Osteocyte (in vitro differentiated cells): ENCODE results near the gene SLC2A9. TPM values are rescaled to one million over a fixed set of nuclear protein-coding genes. Genes with fewer than 3 reads are reported as not detected.

Experiments
- DNase-seq: peaks from one replicate; pipeline ENCODE4 v3.0.0; 2021; ENCODE audit warnings: mixed read lengths; ENCODE audit not compliant: unreplicated experiment; ENCODE audit errors: extremely low spot score
- H3K27ac Mint-ChIP-seq: one replicate; pipeline ENCODE4 v1.8.0; 2021; ENCODE audit warnings: mild to moderate bottlenecking, mixed read lengths; ENCODE audit not compliant: unreplicated experiment
- H3K27me3 Mint-ChIP-seq: one replicate; pipeline ENCODE4 v1.8.0; 2021; ENCODE audit warnings: mixed read lengths; ENCODE audit not compliant: unreplicated experiment
- H3K36me3 Mint-ChIP-seq: one replicate; pipeline ENCODE4 v1.8.0; 2021; ENCODE audit warnings: mixed read lengths; ENCODE audit not compliant: unreplicated experiment
- H3K4me1 Mint-ChIP-seq: one replicate; pipeline ENCODE4 v1.8.0; 2021; ENCODE audit warnings: mixed read lengths; ENCODE audit not compliant: unreplicated experiment
- H3K4me3 Mint-ChIP-seq: one replicate; pipeline ENCODE4 v1.8.0; 2021; ENCODE audit warnings: mild to moderate bottlenecking, moderate library complexity, mixed read lengths; ENCODE audit not compliant: unreplicated experiment
- H3K9me3 Mint-ChIP-seq: one replicate; pipeline ENCODE4 v1.8.0; 2021; ENCODE audit warnings: mixed read lengths; ENCODE audit not compliant: unreplicated experiment
- CTCF ChIP-seq: fragments of 200-600 bp; sonication (generic); IDR thresholded peaks from 2 replicates; pipeline ENCODE4 v1.5.0; 2021; ENCODE audit warnings: antibody characterized with exemption, mild to moderate bottlenecking, moderate library complexity
- total RNA-seq: library from RNA; stranded (reverse); gene quantifications from 2 replicates; pipeline ENCODE4 v1.2.1, GENCODE V29; 2021

SLC2A9 gene
- total RNA-seq, 1 donor from 2014 or later, result 0.43 TPM

DNA sequence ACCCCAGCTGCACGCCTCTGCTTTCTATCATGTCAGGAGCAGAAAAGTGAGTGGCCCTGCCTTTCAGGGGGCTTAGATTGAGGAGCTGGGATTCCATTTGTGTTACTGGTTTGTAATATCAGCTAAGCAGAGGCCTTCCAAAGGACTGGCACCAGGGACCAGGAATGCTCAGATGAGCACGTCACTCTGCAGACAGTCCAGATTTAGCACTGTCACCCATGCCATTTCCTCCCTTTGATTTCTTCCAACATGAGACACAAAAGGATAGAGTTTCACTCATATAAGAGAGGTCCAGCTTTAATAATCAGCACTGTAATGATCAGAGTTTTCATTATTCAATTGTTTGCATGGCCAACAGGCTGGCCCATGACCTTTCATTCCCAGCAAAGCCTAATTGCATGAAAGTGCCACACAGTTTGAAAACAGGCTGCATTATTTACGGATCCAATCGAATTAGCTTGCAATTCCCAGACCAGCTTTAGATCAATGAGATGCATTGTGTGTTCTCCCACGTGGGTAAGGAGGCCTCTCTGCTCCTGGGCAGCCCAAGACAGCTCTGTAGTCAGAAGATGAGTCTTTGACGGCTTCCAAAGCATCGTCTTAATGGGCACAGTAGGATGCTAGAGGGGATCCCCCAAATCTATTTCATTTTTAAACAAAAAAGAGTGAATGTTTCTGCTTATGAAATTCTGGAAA is 9.8 kb upstream of the SLC2A9 start:
- Mint-ChIP-seq H3K27ac (no peak overlapping the region), H3K36me3 (no peaks in the 10 kb centered on the region), H3K4me1 (peaks cover 10% of the 10 kb centered on the region), H3K27me3 (peaks cover 12% of the 10 kb centered on the region), H3K9me3 (no peaks in the 10 kb centered on the region), H3K4me3 (no peak overlapping the region)
- TF ChIP-seq CTCF, result no peak
- DNase-seq, result no peak

DNA sequence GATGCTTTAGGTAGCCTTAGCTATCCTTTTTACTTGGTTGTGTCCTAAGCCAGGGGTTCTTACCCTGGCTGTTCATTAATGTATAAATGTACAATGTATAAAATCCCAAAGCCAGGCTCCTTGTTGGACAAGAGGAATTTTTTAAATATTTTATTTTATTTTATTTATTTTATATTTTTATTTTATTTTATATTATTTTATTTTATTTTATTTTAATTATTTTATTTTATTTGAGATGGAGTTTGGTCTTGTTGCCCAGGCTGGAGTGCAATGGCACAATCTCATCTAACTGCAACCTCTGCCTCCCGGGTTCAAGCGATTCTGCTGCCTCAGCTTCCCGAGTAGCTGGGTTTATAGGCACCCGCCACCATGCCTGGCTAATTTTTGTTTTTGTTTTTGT is 8.1 kb upstream of the SLC2A9 start:
- H3K27ac Mint-ChIP-seq, result no peak overlapping the region
- no peak for TF ChIP-seq CTCF
- peaks cover 10% of the 10 kb centered on the region for H3K4me1 Mint-ChIP-seq
- H3K9me3 Mint-ChIP-seq, result no peaks in the 10 kb centered on the region
- H3K27me3 Mint-ChIP-seq, result peaks cover 16% of the 10 kb centered on the region
- no peak for DNase-seq
- H3K36me3 Mint-ChIP-seq, result no peaks in the 10 kb centered on the region
- H3K4me3 Mint-ChIP-seq, result no peak overlapping the region

DNA sequence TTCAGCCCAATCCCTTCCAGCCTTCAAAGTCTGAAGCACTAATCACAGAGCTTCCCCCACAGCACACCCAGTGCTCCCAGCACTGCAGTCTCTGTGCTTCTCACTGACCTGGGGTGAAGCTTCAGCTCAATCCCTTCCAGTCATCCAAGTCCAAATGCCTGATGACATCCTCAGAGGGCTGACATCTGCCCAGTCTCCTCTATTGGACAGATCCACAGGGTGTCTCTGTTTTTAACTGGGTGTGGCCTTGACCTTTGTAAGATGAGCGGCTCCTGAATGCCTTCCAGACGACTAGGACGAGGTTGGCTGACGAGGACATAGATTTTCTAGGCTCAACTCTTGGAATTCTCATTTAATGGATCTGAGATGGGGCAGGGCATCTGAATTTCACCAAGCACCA is 7.6 kb upstream of the SLC2A9 start:
- peaks cover 13% of the 10 kb centered on the region for H3K27me3 Mint-ChIP-seq
- no peaks in the 10 kb centered on the region for H3K36me3 Mint-ChIP-seq
- H3K9me3 Mint-ChIP-seq, result no peaks in the 10 kb centered on the region
- peaks cover 12% of the 10 kb centered on the region for H3K4me1 Mint-ChIP-seq
- no peak overlapping the region for H3K4me3 Mint-ChIP-seq
- DNase-seq, result no peak
- TF ChIP-seq CTCF, result no peak
- H3K27ac Mint-ChIP-seq, result no peak overlapping the region

- TF ChIP-seq CTCF, result no peak
- DNase-seq, result no peak
- Mint-ChIP-seq H3K36me3 (no peaks in the 10 kb centered on the region), H3K4me1 (peaks cover 3% of the 10 kb centered on the region), H3K27ac (no peak overlapping the region), H3K9me3 (no peaks in the 10 kb centered on the region), H3K4me3 (no peak overlapping the region), H3K27me3 (peaks cover 11% of the 10 kb centered on the region)
These were observed 5.2 kb upstream of the SLC2A9 start for GRCh38 chr4:10026485-10026884.

DNA sequence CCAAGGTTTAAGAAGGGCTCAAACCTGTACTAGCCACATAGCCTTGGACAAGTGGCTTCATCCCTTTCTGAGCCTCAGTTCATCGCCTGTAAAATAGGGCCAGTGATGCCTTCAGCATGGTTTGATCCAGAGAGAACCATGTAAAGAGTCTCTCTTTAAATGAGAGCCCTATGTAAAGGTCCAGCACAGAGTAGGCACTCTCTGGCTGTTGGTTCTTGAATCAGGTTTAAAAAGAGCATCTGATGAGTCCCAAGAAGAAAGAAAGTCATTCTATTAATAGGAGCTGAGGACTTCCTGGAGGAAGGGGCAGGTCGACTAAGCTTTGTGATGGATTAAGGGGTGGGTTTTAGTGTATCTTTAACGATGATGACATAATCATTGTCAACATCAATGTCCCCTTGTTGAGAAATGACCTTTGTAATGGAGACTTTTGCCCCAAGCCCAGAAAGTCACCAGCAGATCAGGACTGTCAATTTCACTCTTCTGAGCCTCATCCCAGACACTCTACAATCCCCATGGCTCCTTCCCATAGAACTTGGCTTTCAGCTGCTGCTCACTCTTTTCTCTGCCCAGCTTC is 4.0 kb upstream of the SLC2A9 start:
- Mint-ChIP-seq H3K4me1 (peaks cover 3% of the 10 kb centered on the region), H3K27ac (no peak overlapping the region), H3K27me3 (peaks cover 11% of the 10 kb centered on the region), H3K36me3 (no peaks in the 10 kb centered on the region), H3K4me3 (no peak overlapping the region), H3K9me3 (no peaks in the 10 kb centered on the region)
- no peak for TF ChIP-seq CTCF
- no peak for DNase-seq
